ENCODE measurements around the gene GDPGP1.

Gene GDPGP1

DNA sequence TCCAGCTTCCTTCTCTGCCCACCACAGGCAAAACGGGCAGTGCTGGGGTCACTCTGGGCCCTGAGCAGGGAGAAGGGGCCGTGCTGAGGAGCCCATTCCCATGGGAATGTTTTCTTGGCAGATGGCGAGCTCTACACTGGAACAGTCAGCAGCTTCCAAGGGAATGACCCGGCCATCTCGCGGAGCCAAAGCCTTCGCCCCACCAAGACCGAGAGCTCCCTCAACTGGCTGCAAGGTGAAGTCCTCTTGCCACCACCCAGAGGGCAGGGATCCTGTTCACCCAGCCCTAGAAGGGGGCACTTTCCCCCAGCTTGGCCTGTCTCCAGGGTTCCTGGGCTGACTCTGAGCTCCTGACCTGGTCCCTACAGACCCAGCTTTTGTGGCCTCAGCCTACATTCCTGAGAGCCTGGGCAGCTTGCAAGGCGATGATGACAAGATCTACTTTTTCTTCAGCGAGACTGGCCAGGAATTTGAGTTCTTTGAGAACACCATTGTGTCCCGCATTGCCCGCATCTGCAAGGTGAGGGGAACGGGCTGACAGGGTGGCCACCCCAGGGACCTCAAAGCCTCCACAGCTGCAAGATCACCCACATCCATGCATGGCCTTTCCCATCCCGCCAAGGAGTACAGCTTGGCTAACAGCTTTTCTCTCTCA, 12.6 kb upstream of the GDPGP1 start:
- TF ChIP-seq, protein P1, sequence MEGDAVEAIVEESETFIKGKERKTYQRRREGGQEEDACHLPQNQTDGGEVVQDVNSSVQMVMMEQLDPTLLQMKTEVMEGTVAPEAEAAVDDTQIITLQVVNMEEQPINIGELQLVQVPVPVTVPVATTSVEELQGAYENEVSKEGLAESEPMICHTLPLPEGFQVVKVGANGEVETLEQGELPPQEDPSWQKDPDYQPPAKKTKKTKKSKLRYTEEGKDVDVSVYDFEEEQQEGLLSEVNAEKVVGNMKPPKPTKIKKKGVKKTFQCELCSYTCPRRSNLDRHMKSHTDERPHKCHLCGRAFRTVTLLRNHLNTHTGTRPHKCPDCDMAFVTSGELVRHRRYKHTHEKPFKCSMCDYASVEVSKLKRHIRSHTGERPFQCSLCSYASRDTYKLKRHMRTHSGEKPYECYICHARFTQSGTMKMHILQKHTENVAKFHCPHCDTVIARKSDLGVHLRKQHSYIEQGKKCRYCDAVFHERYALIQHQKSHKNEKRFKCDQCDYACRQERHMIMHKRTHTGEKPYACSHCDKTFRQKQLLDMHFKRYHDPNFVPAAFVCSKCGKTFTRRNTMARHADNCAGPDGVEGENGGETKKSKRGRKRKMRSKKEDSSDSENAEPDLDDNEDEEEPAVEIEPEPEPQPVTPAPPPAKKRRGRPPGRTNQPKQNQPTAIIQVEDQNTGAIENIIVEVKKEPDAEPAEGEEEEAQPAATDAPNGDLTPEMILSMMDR (IDR thresholded peaks at IDR 0.05; ENCODE audit: insufficient read depth, low read depth, low read length, missing control alignments), result peak; percentile 64

DNA sequence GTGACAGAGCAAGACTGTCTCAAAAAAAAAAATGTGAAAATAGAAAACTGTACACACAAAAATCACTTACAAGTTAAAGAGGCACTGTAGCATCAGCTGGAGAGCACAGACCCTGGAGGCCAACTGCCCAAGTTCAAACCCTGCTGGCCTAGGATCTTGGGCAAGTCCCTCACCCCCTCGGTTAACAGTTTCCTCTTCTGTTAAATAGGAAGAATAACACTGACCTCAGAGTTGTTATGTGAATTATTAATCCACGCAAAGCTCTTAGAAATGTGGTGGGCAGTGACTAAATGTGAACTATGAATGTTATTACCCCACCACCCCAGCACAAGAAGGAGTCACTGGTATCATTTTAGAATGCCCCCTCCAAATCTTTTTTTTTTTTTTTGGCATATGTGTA, 11.5 kb upstream of the GDPGP1 start:
- no peak for DNase-seq (ENCODE audit: low read depth)
- H3K4me3 ChIP-seq (ENCODE audit: low read length), result no peak overlapping the region
- TF ChIP-seq, protein P1 (IDR thresholded peaks at IDR 0.05; ENCODE audit: insufficient read depth, low read depth, low read length, missing control alignments), result no peak

More for the DNA sequence above, 12.6 kb upstream of the GDPGP1 start:
- no peak overlapping the region for H3K4me3 ChIP-seq (ENCODE audit: low read length)
- DNase-seq (ENCODE audit: low read depth), result peak; percentile 62

DNA sequence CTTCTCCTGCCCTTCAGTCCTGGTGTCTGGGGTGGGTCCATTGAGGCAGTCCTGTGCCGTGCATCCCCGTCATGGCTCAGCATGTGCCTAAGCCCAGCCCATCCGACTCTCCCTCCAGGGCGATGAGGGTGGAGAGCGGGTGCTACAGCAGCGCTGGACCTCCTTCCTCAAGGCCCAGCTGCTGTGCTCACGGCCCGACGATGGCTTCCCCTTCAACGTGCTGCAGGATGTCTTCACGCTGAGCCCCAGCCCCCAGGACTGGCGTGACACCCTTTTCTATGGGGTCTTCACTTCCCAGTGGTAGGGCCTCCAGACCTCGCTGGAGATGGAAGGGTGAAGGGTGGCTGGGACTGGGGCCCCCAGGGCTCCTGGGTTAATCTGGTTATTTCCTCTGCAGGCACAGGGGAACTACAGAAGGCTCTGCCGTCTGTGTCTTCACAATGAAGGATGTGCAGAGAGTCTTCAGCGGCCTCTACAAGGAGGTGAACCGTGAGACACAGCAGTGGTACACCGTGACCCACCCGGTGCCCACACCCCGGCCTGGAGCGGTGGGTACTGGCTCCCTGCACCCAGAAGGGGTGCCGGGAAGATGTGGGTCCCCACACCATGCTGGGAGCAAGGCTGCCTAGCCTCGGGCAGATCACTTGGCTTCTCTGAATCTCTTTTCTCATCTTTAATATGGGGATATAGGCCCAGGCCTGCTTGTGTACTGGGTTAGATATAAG, 10.4 kb upstream of the GDPGP1 start:
- TF ChIP-seq, protein P1 (IDR thresholded peaks at IDR 0.05; ENCODE audit: insufficient read depth, low read depth, low read length, missing control alignments), result no peak
- no peak overlapping the region for H3K4me3 ChIP-seq (ENCODE audit: low read length)
- DNase-seq (ENCODE audit: low read depth), result no peak

DNA sequence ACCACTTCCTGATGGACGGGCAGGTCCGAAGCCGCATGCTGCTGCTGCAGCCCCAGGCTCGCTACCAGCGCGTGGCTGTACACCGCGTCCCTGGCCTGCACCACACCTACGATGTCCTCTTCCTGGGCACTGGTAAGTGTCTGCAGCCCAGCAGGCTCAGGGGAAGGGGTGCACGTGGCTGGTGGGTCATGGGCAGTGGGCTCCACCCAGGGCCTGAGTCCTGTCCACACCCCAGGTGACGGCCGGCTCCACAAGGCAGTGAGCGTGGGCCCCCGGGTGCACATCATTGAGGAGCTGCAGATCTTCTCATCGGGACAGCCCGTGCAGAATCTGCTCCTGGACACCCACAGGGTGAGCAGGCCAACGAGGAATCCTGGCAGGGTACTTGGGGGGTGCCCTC, 9.0 kb upstream of the GDPGP1 start:
- no peak for DNase-seq (ENCODE audit: low read depth)
- TF ChIP-seq, protein P1 (IDR thresholded peaks at IDR 0.05; ENCODE audit: insufficient read depth, low read depth, low read length, missing control alignments), result no peak
- no peak overlapping the region for H3K4me3 ChIP-seq (ENCODE audit: low read length)

DNA sequence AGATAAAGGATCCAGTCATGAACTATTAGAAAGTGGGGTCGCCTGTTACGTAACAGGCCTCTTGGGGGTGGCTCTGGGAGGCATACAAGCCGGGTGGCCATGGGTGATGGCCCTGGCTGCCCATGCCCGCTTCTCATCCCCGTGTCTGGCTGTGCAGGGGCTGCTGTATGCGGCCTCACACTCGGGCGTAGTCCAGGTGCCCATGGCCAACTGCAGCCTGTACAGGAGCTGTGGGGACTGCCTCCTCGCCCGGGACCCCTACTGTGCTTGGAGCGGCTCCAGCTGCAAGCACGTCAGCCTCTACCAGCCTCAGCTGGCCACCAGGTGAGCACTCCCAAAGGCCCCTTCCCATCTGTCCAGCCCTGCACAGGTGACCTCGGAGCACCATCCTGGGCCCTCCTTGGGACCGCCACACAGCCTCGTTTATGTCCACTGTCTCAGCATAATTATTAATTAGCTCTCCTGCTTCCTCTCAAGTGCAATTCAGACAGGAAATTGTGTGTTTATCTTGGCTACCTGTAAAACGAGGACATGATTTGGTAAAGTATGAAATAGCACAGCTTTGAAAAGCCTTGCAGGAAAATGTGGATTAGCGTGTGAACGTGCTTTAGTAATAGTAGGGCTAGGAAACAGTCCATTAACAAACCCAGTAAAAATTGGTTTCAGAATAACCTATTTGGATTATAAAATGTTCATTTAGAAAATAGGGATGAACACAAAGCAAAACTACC, 8.3 kb upstream of the GDPGP1 start:
- TF ChIP-seq, protein P1 (IDR thresholded peaks at IDR 0.05; ENCODE audit: insufficient read depth, low read depth, low read length, missing control alignments), result no peak
- no peak for DNase-seq (ENCODE audit: low read depth)
- H3K4me3 ChIP-seq (ENCODE audit: low read length), result no peak overlapping the region

DNA sequence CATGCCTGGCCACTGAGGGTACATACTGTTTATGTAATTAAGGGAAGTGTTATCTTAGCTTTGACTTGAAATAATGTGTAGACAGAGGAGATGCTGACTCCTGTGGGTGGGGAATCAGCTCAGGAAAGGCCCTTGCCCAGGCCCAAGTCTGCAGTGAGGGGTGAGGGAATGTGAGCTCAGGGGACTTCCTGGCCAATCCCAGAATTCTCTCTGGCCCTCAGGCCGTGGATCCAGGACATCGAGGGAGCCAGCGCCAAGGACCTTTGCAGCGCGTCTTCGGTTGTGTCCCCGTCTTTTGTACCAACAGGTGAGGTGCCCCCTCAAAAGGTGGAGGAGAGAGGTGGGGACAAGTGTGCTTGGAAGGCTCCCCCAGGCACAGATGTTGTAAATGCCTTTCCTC, 6.7 kb upstream of the GDPGP1 start:
- TF ChIP-seq, protein P1 (IDR thresholded peaks at IDR 0.05; ENCODE audit: insufficient read depth, low read depth, low read length, missing control alignments), result no peak
- H3K4me3 ChIP-seq (ENCODE audit: low read length), result no peak overlapping the region
- no peak for DNase-seq (ENCODE audit: low read depth)
